Right lobe of liver (tissue), 6 donors: Measurements from ENCODE around the gene PRTFDC1. TPM values are rescaled to one million over a fixed set of nuclear protein-coding genes. Genes with fewer than 3 reads are reported as not detected.

ENCODE experiments used
- ATAC-seq, 4 donors: fragments of 200-7000 bp; cut with Tn5 transposase; one replicate each; pipeline ENCODE4 v1.9.1; 2020; ENCODE audit warnings: mild to moderate bottlenecking in 4 of 4, moderate library complexity in 4 of 4
- DNase-seq, 3 donors: peaks; one replicate each; pipeline ENCODE4 v3.0.0-alpha.2; 2020
- H3K27ac ChIP-seq, 3 donors: fragments of 200-600 bp; one replicate each; pipeline ENCODE4 v1.8.0; 2022
- H3K27me3 ChIP-seq, 2 donors: fragments of 200-600 bp; one replicate each; pipeline ENCODE4 v1.8.0; 2022
- H3K36me3 ChIP-seq, 4 donors: fragments of 200-600 bp; sonication (generic) in 1 of 4; one replicate each; pipeline versions ENCODE4 v1.5.1 to v1.8.0; 2017 to 2022; ENCODE audit warnings: control low read depth in 1 of 4
- H3K4me1 ChIP-seq, 4 donors: fragments of 200-600 bp; sonication (generic) in 1 of 4; one replicate each; pipeline versions ENCODE4 v1.5.1 to v1.8.0; 2017 to 2022; ENCODE audit warnings: control low read depth in 1 of 4
- H3K4me3 ChIP-seq, 3 donors: fragments of 200-600 bp; one replicate each; pipeline ENCODE4 v1.8.0; 2022
- H3K9me3 ChIP-seq, 4 donors: fragments of 200-600 bp; sonication (generic) in 1 of 4; one replicate each; pipeline versions ENCODE4 v1.5.1 to v1.8.0; 2017 to 2022; ENCODE audit warnings: control low read depth in 1 of 4
- POLR2A ChIP-seq: fragments of 450-650 bp; IDR thresholded peaks from one replicate; pipeline ENCODE4 v1.6.1; 2017; ENCODE audit warnings: antibody characterized with exemption, mild to moderate bottlenecking
- WGBS: methylation state at CpG from one replicate; pipeline ENCODE4 v1.1.6; 2018; ENCODE audit warnings: low coverage, low lambda C conversion rate; ENCODE audit not compliant: insufficient coverage; ENCODE audit errors: missing lambda C conversion rate; 5-methylcytosine and 5-hydroxymethylcytosine counted together
- intact Hi-C, 2 donors: fragments of 100-400 bp; cut with DNase I; formaldehyde crosslinking; loops; one replicate each; pipeline versions ENCODE4 v1.11.2 to v1.14.1; 2022
- total RNA-seq, 6 experiments: library from RNA; depleted of rRNA in 2 of 6; stranded (reverse); fragments of >200 nt in 2 of 6; fragmentation: NEBNext Ultra II Directional in 3 of 6; extraction: Animal tissue kit (Norgen Biotek cat#: 25700) in 3 of 6; gene quantifications; one replicate each; pipeline versions ENCODE4 v1.1.0 to v1.2.4, GENCODE V29; 2016 to 2023
- TF ChIP-seq, protein P1 (sequence below), 4 donors: fragments of 200-600 bp in 3 of 4; fragments of 450-650 bp in 1 of 4; IDR thresholded peaks; one replicate each; pipeline versions ENCODE4 v1.5.1 to v1.8.0; 2016 to 2022; ENCODE audit warnings: antibody characterized with exemption in 4 of 4, mild to moderate bottlenecking in 2 of 4
- donor health status: DM: no; HTN: yes; CAD: no.
- donor health status: DM: no; HTN: no; CAD: no.
- donor health status: DM: no; HTN: no; CAD: no.
- donor health status: DM: no; HTN: yes; CAD: no.
- donor health status: DM: no; HTN: yes; CAD: no.

The PRTFDC1 gene
- total RNA-seq, 6 experiments from 2014 or later, result 0.76 to 3.5 (median 1.1) TPM; not detected in 1

DNA sequence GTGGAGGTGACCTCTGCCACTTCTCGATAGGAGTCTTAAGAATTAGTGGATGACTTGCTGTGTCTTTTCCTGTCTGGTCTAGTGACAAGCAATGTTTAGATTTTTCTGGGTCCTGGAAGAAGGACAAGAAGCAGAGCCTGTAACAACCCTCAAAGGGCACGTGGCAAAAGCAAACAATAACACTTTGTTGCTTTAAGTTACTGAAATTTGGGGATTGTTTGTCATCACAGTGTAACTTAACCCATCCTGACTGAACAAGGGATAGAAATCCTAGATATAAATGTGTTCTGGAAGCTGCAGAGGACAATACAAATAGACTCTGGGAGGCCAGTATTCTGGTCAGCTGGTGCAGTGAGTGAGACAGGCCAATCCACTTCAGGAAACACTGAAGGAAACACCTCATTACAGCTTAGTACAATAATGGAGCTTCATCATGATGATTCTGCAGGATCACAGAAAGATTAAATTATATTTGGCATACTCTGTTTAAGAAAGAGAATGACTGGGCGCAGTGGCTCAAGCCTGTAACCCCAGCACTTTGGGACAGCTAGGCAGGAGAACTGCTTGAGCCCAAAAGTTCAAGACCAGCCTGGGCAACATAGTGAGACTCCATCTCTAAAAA lies 40.2 kb upstream of the PRTFDC1 start:
- Histone ChIP-seq H3K9me3 (no peaks in the 10 kb centered on the region), H3K36me3 (no peaks in the 10 kb centered on the region), H3K27me3 (no peaks in the 10 kb centered on the region), H3K4me3 (no peak overlapping the region), H3K4me1 (peaks cover 0 to 10% (median 0%) of the 10 kb centered on the region in 4 donors), H3K27ac (no peak overlapping the region)
- TF ChIP-seq, protein P1, sequence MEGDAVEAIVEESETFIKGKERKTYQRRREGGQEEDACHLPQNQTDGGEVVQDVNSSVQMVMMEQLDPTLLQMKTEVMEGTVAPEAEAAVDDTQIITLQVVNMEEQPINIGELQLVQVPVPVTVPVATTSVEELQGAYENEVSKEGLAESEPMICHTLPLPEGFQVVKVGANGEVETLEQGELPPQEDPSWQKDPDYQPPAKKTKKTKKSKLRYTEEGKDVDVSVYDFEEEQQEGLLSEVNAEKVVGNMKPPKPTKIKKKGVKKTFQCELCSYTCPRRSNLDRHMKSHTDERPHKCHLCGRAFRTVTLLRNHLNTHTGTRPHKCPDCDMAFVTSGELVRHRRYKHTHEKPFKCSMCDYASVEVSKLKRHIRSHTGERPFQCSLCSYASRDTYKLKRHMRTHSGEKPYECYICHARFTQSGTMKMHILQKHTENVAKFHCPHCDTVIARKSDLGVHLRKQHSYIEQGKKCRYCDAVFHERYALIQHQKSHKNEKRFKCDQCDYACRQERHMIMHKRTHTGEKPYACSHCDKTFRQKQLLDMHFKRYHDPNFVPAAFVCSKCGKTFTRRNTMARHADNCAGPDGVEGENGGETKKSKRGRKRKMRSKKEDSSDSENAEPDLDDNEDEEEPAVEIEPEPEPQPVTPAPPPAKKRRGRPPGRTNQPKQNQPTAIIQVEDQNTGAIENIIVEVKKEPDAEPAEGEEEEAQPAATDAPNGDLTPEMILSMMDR (IDR thresholded peaks at IDR 0.05), result no peak
- no peak for TF ChIP-seq POLR2A
- 74% methylated on average over 3 of the region's 3 CpGs for WGBS
- intact Hi-C loops, result loop anchor here in 1 of 2 donors (10.0 kb wide), 1 partner anchor 348 kb away; no protein-coding TSS in a partner anchor
- DNase-seq, result no peak
- no peak for ATAC-seq

DNA sequence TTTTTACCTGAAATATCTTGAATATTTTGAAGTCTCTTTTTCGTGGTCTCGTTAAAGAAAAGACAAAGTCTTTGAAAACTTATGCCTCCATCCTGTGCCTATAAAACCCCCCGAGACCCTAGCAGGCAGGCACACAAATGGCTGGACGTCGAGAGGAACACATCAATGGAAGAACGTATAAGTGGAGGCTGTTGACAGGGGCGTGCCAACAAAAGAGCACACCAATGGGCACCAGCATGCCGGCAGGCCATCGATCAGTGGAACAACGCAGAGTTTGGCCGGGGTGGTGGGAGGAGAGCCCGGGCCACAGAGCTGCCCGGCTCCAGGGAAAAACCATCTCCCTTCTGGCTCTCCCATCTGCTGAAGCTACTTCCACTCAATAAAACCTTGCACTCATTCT lies 38.9 kb upstream of the PRTFDC1 start:
- ATAC-seq (no peak), DNase-seq (no peak)
- H3K4me3 ChIP-seq, result no peak overlapping the region
- intact Hi-C loops, result loop anchor here in 1 of 2 donors (10.0 kb wide), 1 partner anchor 346 kb away; no protein-coding TSS in a partner anchor
- no peaks in the 10 kb centered on the region for H3K36me3 ChIP-seq
- H3K4me1 ChIP-seq, result peaks cover 0 to 10% (median 0%) of the 10 kb centered on the region in 4 donors
- no peak overlapping the region for H3K27ac ChIP-seq
- H3K9me3 ChIP-seq, result no peaks in the 10 kb centered on the region
- 88% methylated on average over 8 of the region's 13 CpGs for WGBS
- TF ChIP-seq, protein P1 (IDR thresholded peaks at IDR 0.05), result no peak
- TF ChIP-seq POLR2A, result no peak
- H3K27me3 ChIP-seq, result no peaks in the 10 kb centered on the region

DNA sequence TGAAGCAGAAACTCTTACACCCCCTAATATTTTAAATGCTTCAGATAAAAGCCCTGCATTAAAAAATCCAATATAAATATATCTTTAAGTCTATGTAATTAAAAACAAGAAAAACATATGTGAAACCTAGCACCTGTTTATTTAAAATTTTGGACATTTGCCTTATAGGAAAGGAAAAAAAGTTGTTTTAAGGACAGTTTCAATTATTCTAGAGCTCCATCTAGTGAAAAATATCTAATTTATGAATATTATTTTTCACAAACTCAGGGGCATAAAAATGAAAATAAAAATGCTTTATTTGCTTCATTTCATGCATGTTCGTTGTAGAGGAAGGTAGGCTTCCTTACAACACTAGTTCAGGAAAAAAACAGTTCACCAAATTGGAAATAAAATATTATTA lies 37.5 kb upstream of the PRTFDC1 start:
- no peaks in the 10 kb centered on the region for H3K27me3 ChIP-seq
- H3K4me1 ChIP-seq, result peaks cover 0 to 10% (median 0%) of the 10 kb centered on the region in 4 donors
- WGBS, result 15% methylated on average over 1 of the region's 1 CpG
- H3K27ac ChIP-seq, result no peak overlapping the region
- ATAC-seq, result no peak
- TF ChIP-seq, protein P1 (IDR thresholded peaks at IDR 0.05), result peak; percentile 11 to 34 (median 18)
- TF ChIP-seq POLR2A, result no peak
- no peaks in the 10 kb centered on the region for H3K9me3 ChIP-seq
- H3K36me3 ChIP-seq, result no peaks in the 10 kb centered on the region
- DNase-seq, result no peak
- intact Hi-C loops, result loop anchor here in 1 of 2 donors (10.0 kb wide), 1 partner anchor 345 kb away; no protein-coding TSS in a partner anchor
- H3K4me3 ChIP-seq, result no peak overlapping the region

DNA sequence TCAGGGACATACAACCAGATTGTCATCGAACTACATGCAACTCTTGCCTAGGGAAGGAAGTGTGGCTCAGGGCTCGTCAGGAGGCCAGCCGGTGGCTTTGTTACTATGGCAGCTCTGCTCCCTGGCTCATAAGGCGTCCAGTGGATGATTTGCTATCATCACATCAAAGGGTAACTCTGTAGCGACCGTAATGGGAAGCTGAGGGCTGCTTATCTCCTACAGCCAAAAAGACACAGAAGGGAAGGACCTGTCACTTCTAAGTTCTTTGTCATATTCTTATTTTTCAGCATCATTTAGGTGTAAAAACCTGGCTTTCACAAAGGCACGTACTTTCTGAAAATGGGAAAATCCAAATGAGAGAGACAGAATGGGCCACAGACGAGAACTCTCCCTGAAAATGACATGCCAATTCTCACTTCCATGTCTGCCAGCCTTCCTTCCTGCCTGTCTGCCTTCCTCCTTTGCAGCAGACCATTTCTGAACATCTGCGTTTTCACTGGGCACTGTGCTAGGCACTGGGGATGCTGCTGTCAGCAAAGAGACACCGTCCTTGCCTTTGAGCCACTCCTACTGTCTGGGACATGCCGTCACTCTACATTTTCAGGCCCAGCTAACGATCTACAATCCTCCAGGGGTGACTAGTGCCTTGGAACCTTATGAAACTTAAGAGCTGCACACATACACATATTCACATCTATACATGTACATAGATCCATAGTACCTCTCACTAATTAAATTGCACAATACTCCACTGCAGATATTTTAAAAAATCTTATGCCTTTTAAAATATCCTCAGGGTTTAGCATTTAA lies 36.6 kb upstream of the PRTFDC1 start:
- intact Hi-C loops, result no loop called here
- Histone ChIP-seq H3K4me3 (no peak overlapping the region), H3K27me3 (no peaks in the 10 kb centered on the region), H3K36me3 (no peaks in the 10 kb centered on the region), H3K9me3 (no peaks in the 10 kb centered on the region), H3K27ac (no peak overlapping the region), H3K4me1 (peaks cover 0 to 10% (median 0%) of the 10 kb centered on the region in 4 donors)
- 47% methylated on average over 12 of the region's 12 CpGs for WGBS
- no peak for TF ChIP-seq POLR2A
- TF ChIP-seq, protein P1 (IDR thresholded peaks at IDR 0.05), result no peak
- peak in 2 of 4 donors; percentile 18 to 43 for ATAC-seq
- no peak for DNase-seq
